Transverse colon (tissue), 4 donors: ENCODE results near the gene DDX52. TPM values are rescaled to one million over a fixed set of nuclear protein-coding genes. Genes with fewer than 3 reads are reported as not detected.

Experiments
- DNase-seq: peaks from one replicate; pipeline ENCODE4 v3.0.0-alpha.2; 2019
- H3K27ac ChIP-seq, 4 donors: fragments of 200-600 bp; sonication (generic); 2 replicates each; pipeline ENCODE4 v1.5.1; 2016 to 2018; ENCODE audit warnings: inconsistent platforms in 4 of 4
- H3K27me3 ChIP-seq: fragments of 200-600 bp; sonication (generic); 2 replicates; pipeline ENCODE4 v1.5.1; 2017; ENCODE audit warnings: inconsistent platforms
- H3K36me3 ChIP-seq, 4 donors: fragments of 200-600 bp; sonication (generic); 2 replicates each; pipeline ENCODE4 v1.5.1; 2017 to 2019; ENCODE audit warnings: inconsistent platforms in 4 of 4
- H3K4me1 ChIP-seq, 4 donors: fragments of 200-600 bp; sonication (generic); 2 replicates each; pipeline ENCODE4 v1.5.1; 2017 to 2020; ENCODE audit warnings: inconsistent platforms in 4 of 4
- H3K4me3 ChIP-seq, 4 donors: fragments of 200-600 bp; sonication (generic); 1 replicate in 1 of 4; 2 replicates in 3 of 4; pipeline versions ENCODE4 v1.5.1 to v1.6.1; 2017 to 2019; ENCODE audit warnings: inconsistent platforms in 4 of 4
- H3K9me3 ChIP-seq, 2 donors: fragments of 200-600 bp; sonication (generic); 2 replicates each; pipeline ENCODE4 v1.5.1; 2017 to 2019; ENCODE audit warnings: inconsistent platforms in 2 of 2
- EP300 ChIP-seq: sonication (generic); formaldehyde crosslinking; IDR thresholded peaks from one replicate; pipeline ENCODE4 v1.6.1; 2017; ENCODE audit warnings: antibody characterized with exemption, low read depth
- POLR2A ChIP-seq: fragments of 450-650 bp; IDR thresholded peaks from one replicate; pipeline ENCODE4 v1.6.1; 2016; ENCODE audit warnings: antibody characterized with exemption, mild to moderate bottlenecking, moderate library complexity
- POLR2AphosphoS5 ChIP-seq, 3 donors: sonication (generic); formaldehyde crosslinking; IDR thresholded peaks; one replicate each; pipeline ENCODE4 v1.6.1; 2016; ENCODE audit warnings: antibody characterized with exemption in 3 of 3
- WGBS, 2 donors: methylation state at CpG; one replicate each; pipeline ENCODE4 v1.1.5; 2018; ENCODE audit warnings: low coverage in 1 of 2; 5-methylcytosine and 5-hydroxymethylcytosine counted together
- in situ Hi-C, 4 donors: fragments of 200-750 bp; cut with MboI; loops; one replicate each; pipeline versions ENCODE4 v1.15.0 to v1.15.1; 2017; ENCODE audit warnings: low sequenced_read_pairs in 3 of 4, low pct_ligation_motif_present in 1 of 4, low pct_unique_long_range_greater_than_20kb in 1 of 4
- intact Hi-C: fragments of 100-400 bp; cut with DNase I; formaldehyde crosslinking; loops from one replicate; pipeline ENCODE4 v1.15.1; 2023; ENCODE audit warnings: low total_unique reads
- small RNA-seq, 4 donors: library from RNA; depleted of rRNA; stranded (forward); fragments of <200 nt; gene quantifications; one replicate each; pipeline ENCODE3, GENCODE V24; 2016
- total RNA-seq, 4 donors: library from RNA; depleted of rRNA; stranded (reverse); fragments of >200 nt; gene quantifications; one replicate each; pipeline ENCODE4 v1.1.0, GENCODE V29; 2016
- TF ChIP-seq, protein P1 (sequence below), 5 experiments: fragments of 200-600 bp in 3 of 5; fragments of 450-650 bp in 2 of 5; sonication (generic) in 3 of 5; IDR thresholded peaks; 1 replicate in 2 of 5; 2 replicates in 3 of 5; pipeline ENCODE4 v1.5.1; 2016 to 2017; ENCODE audit warnings: antibody characterized with exemption in 5 of 5, inconsistent platforms in 3 of 5, mild to moderate bottlenecking in 2 of 5, moderate library complexity in 1 of 5

DDX52 gene
- total RNA-seq, 4 donors from 2014 or later = 4.9 to 30.4 (median 19.9) TPM

DNA sequence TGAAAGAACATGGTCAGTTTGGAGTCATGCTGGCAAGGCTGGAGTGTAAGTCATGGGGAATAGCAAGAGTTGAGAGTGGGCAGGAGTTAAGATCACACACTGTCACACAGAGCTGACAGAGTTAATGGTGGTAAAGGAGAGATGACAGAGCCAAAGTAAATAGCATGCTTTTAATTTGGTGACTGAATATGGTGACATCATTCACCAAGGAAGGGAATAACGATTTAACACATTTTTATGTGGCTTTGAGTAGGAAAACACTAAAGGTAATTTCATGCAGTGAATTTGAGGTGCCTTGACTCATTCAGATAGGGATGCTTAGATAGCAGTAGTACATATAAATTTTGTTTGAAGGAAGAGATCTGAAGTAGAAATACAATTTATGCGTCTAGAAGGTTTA, 76.1 kb downstream of the DDX52 start:
- H3K36me3 ChIP-seq = peaks cover 0 to 73% (median 23%) of the 10 kb centered on the region in 4 donors
- in situ Hi-C loops = no loop called here
- no peak overlapping the region for H3K27ac ChIP-seq
- DNase-seq = no peak
- no peaks in the 10 kb centered on the region for H3K27me3 ChIP-seq
- H3K9me3 ChIP-seq = no peaks in the 10 kb centered on the region
- 44 to 51% methylated on average over 2 of the region's 2 CpGs for WGBS, 2 donors
- intact Hi-C loops = no loop called here
- H3K4me3 ChIP-seq = no peak overlapping the region
- peaks cover 0 to 9% (median 0%) of the 10 kb centered on the region in 4 donors for H3K4me1 ChIP-seq
- TF ChIP-seq, protein P1, sequence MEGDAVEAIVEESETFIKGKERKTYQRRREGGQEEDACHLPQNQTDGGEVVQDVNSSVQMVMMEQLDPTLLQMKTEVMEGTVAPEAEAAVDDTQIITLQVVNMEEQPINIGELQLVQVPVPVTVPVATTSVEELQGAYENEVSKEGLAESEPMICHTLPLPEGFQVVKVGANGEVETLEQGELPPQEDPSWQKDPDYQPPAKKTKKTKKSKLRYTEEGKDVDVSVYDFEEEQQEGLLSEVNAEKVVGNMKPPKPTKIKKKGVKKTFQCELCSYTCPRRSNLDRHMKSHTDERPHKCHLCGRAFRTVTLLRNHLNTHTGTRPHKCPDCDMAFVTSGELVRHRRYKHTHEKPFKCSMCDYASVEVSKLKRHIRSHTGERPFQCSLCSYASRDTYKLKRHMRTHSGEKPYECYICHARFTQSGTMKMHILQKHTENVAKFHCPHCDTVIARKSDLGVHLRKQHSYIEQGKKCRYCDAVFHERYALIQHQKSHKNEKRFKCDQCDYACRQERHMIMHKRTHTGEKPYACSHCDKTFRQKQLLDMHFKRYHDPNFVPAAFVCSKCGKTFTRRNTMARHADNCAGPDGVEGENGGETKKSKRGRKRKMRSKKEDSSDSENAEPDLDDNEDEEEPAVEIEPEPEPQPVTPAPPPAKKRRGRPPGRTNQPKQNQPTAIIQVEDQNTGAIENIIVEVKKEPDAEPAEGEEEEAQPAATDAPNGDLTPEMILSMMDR (IDR thresholded peaks at IDR 0.05) = no peak
- TF ChIP-seq EP300 = no peak
- no peak for TF ChIP-seq POLR2A
- TF ChIP-seq POLR2AphosphoS5 (IDR thresholded peaks at IDR 0.05) = no peak

GRCh38 chr17:37564252-37564651, 79.0 kb downstream of the DDX52 start:
- WGBS, 2 donors = 91% methylated on average over 3 of the region's 3 CpGs
- intact Hi-C loops (no loop called here), in situ Hi-C loops (no loop called here)
- Histone ChIP-seq H3K36me3 (peaks cover 0 to 74% (median 30%) of the 10 kb centered on the region in 4 donors), H3K9me3 (no peaks in the 10 kb centered on the region), H3K4me1 (peaks cover 0 to 9% (median 0%) of the 10 kb centered on the region in 4 donors), H3K27ac (no peak overlapping the region), H3K4me3 (no peak overlapping the region), H3K27me3 (no peaks in the 10 kb centered on the region)
- no peak for DNase-seq
- TF ChIP-seq POLR2AphosphoS5 (IDR thresholded peaks at IDR 0.05) = no peak
- no peak for TF ChIP-seq EP300
- no peak for TF ChIP-seq POLR2A
- TF ChIP-seq, protein P1 (IDR thresholded peaks at IDR 0.05) = no peak

DNA sequence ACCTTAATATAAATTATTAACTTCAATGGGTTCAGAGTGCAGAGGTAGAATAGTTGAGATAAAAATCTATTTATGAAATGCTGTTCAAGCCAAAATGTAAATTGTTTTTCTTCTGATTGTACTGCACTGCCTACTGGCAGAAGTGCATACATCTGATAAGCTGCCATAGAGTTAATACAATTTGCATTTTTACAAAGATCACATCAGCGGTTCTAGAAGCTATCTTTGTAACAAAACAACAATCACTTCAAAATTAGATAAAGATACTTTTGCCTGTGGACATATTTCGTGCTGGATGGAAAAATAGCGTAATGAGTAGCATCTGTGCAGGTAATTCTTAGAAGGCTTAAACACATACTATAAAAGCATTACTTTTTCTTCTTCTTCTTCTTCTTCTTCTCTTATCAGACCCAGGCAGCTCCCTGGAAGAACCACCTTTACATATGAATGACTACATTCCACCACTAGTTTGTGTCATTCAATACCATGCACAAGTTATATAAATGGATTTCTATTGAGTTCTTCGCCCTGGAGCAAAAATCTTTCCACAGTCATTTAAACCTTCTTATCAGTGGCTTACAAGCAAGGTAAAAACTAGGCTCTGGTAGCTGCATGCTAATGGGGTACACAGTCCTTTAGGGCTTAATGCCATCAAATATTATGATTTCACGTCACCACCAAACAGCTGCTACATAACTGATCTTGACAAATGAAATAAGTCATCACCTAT, 81.1 kb downstream of the DDX52 start:
- Histone ChIP-seq H3K4me1 (no peaks in the 10 kb centered on the region), H3K36me3 (peaks cover 0 to 73% (median 25%) of the 10 kb centered on the region in 4 donors), H3K27ac (no peak overlapping the region), H3K27me3 (no peaks in the 10 kb centered on the region), H3K4me3 (no peak overlapping the region), H3K9me3 (no peaks in the 10 kb centered on the region)
- TF ChIP-seq EP300 (no peak), POLR2AphosphoS5 (IDR thresholded peaks at IDR 0.05) (no peak), POLR2A (no peak)
- TF ChIP-seq, protein P1 (IDR thresholded peaks at IDR 0.05) = no peak
- intact Hi-C loops = no loop called here
- DNase-seq = no peak
- WGBS, 2 donors = 90 to 96% methylated on average over 5 of the region's 5 CpGs
- in situ Hi-C loops = no loop called here

Small RNA genes lying within 50 kb of the gene (small RNA-seq; reads per million reads assigned to genes)
- 0 reads per million in 4 donors for gene MIR378J

Other genes starting within 250 kb of the DDX52 start
- gene ACACA, start 236.6 kb downstream of the DDX52 start, total RNA-seq = 100 to 1,000 TPM in 1 of 4 donors, 10 to 100 TPM in 3; 21.7 to 173 (median 23.9) TPM
- gene TADA2A, start 236.6 kb downstream of the DDX52 start, total RNA-seq = 10 to 100 TPM in 2 of 4 donors, 1 to 10 TPM in 2; 8.3 to 26.6 (median 12.4) TPM
- gene DUSP14, start 153.6 kb downstream of the DDX52 start, total RNA-seq = 1 to 10 TPM; 1.6 to 3.8 (median 2.8) TPM
- gene SYNRG, start 34.0 kb downstream of the DDX52 start, total RNA-seq = 100 to 1,000 TPM in 1 of 4 donors, 10 to 100 TPM in 3; 30.2 to 151 (median 56.7) TPM
- gene HNF1B, start 101.6 kb upstream of the DDX52 start, total RNA-seq = 10 to 100 TPM; 22.7 to 35.2 (median 24.9) TPM